Activated T-cell treated with anti-CD3 and anti-CD28 coated beads for 24 hours (primary cell): ENCODE data around the gene OSBPL6.
A peak's percentile ranks its signal among the peaks of the same experiment; 100 is the strongest.
"Not testable (repeated sequence)": the region's sequence is repeated elsewhere in the genome, so short reads cannot be mapped to it uniquely, and the experiment has no call there.

Experiments
- DNase-seq: peaks from one replicate; pipeline ENCODE4 v3.0.0-alpha.2; 2020; ENCODE audit warnings: low read depth

OSBPL6 gene

GRCh38 chr2:178403671-178404306 is 209.5 kb downstream of the OSBPL6 start:
- no peak for DNase-seq

GRCh38 chr2:178404368-178404767 is 210.1 kb downstream of the OSBPL6 start:
- DNase-seq, result no peak

- DNase-seq, result no peak
These were observed 214.9 kb downstream of the OSBPL6 start for GRCh38 chr2:178409261-178409660.

GRCh38 chr2:178412047-178412446 is 217.7 kb downstream of the OSBPL6 start:
- no peak for DNase-seq

GRCh38 chr2:178412453-178412852 is 218.1 kb downstream of the OSBPL6 start:
- DNase-seq, result not testable (repeated sequence)

GRCh38 chr2:178413472-178414265 is 219.4 kb downstream of the OSBPL6 start:
- DNase-seq, result peak; percentile 72

- peak; percentile 71 for DNase-seq
These were observed 220.2 kb downstream of the OSBPL6 start for GRCh38 chr2:178414266-178415247.

GRCh38 chr2:178415979-178416378 is 221.7 kb downstream of the OSBPL6 start:
- DNase-seq, result no peak

- no peak for DNase-seq
These were observed 223.6 kb downstream of the OSBPL6 start for GRCh38 chr2:178417916-178418315.

GRCh38 chr2:178418426-178418825 is 224.1 kb downstream of the OSBPL6 start:
- no peak for DNase-seq

GRCh38 chr2:178419123-178419522 is 224.8 kb downstream of the OSBPL6 start:
- no peak for DNase-seq

- DNase-seq, result no peak
These were observed 226.2 kb downstream of the OSBPL6 start for GRCh38 chr2:178420463-178420999.

GRCh38 chr2:178422097-178422496 is 227.8 kb downstream of the OSBPL6 start:
- DNase-seq, result no peak

- not testable (repeated sequence) for DNase-seq
These were observed 229.4 kb downstream of the OSBPL6 start for GRCh38 chr2:178423746-178424145.

GRCh38 chr2:178425255-178425827 is 231.0 kb downstream of the OSBPL6 start:
- no peak for DNase-seq

GRCh38 chr2:178426388-178426787 is 232.1 kb downstream of the OSBPL6 start:
- no peak for DNase-seq

GRCh38 chr2:178427458-178427857 is 233.1 kb downstream of the OSBPL6 start:
- DNase-seq, result no peak

GRCh38 chr2:178428396-178428806 is 234.1 kb downstream of the OSBPL6 start:
- no peak for DNase-seq

GRCh38 chr2:178429336-178429735 is 235.0 kb downstream of the OSBPL6 start:
- no peak for DNase-seq

- DNase-seq, result no peak
These were observed 242.3 kb downstream of the OSBPL6 start for GRCh38 chr2:178436662-178437061.

GRCh38 chr2:178441426-178441825 is 247.1 kb downstream of the OSBPL6 start:
- no peak for DNase-seq
